8988T (cell line): ENCODE data around the gene DOCK1.
A peak's percentile ranks its signal among the peaks of the same experiment; 100 is the strongest.

Experiments
- DNase-seq: peaks from one replicate; pipeline ENCODE4 v3.0.0; 2011

Gene DOCK1

GRCh38 chr10:127190427-127190826 is 285.2 kb downstream of the DOCK1 start:
- no peak for DNase-seq

DNA sequence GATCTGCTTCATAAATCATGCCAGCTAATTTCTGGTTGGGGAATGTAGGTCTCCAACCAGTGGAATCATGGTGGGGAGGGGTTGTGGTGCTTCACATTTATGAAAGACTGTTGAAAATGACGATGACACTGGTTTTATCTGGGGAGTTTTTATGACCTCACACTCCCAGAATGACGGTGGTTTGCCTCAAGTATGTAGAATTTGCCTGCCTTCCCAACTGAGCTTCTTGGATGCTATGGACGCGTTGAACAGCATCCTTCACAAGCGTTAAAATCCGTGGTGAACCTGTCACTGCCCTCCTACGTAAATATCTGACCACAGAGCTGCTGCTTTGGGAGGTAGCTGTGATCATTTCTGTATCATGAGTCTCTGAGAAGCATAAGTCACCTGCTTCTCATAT is 287.9 kb downstream of the DOCK1 start:
- DNase-seq, result no peak

- DNase-seq, result no peak
Observed at GRCh38 chr10:127194111-127194510, 288.9 kb downstream of the DOCK1 start.

DNA sequence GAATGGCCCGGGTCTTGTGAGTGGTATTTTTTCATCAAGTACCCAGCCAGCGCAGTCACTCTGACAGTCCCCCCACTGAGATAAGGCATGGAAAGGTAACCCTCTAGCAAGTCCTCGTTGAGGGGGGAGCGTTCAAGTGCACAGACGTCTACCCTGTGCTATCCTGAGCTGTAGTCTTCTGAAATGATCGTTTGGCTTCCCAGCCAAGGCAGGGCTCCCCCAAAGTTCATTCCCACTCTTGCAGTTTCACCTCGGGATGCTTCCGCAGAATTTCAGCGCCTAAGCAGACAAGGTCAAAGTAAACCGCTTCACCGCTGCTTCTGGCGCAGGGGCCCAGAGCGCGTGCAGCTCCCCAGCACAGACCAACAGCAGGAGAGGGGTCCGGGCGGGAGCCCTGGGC is 289.4 kb downstream of the DOCK1 start:
- no peak for DNase-seq

DNA sequence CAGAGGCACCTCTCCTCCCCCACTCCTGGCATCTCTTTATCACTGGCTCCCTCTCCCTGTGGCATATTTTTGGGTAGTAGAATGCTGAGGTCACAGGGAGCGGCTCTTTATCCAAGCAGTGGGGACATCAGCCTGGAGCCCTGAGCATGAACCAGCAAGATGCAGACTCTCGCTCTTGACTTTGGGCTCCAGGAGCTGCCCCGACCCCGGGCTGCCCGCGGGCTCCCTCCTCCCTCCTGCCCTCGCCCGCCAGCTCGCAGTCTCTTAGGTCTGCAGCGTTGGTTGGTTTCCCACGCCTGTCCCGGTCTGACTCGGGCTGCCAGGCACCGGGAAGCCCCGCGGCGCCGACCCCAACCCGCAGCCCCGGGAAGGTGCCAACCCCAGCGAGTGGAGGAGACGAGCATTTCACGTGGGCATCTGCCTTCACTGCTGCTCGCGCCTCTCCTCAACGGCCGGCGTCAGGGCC is 289.8 kb downstream of the DOCK1 start:
- no peak for DNase-seq

- DNase-seq, result no peak
Observed at GRCh38 chr10:127195571-127196281, 290.5 kb downstream of the DOCK1 start.

- DNase-seq, result no peak
Observed at GRCh38 chr10:127196282-127197153, 291.3 kb downstream of the DOCK1 start, which contains the start of gene INSYN2A. INSYN2A (minus strand) TSS chr10:127196591; CDS start chr10:127176395, 20,196 bp downstream.

DNA sequence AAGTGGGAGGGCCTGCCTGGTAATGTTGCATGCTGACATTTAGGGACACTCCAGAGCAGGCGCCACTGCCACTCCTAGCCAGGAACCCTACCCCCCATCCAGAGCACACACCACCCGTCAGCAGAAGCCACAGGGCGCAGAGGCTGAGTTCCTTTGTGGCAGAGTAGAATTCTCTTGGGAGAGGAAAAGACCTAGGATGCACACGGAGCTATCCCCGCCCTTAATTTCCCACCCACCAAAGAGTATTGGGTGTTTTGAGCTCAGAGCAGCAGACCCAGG is 291.9 kb downstream of the DOCK1 start:
- DNase-seq, result no peak

GRCh38 chr10:127198307-127198706 is 293.1 kb downstream of the DOCK1 start:
- peak; percentile 49 for DNase-seq

GRCh38 chr10:127198721-127199120 is 293.5 kb downstream of the DOCK1 start:
- DNase-seq, result no peak

DNA sequence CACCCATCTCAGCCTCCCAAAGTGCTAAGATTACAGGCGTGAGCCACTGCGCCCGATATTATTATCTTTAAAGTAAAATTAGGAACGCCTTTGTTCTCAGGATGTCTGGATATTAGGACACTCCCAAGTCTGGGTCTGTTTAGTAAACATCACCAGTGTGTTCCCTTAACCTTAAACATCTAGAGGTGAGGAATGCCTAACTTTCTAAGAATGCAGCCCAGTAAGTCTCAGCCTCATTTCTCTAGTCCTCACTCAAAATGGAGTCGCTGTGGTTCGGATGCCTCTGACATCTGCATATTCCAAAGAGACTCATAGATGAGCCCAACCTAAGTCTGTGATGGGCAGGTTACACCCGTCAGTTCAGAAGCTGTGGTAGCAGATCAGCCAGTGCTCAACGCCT is 295.4 kb downstream of the DOCK1 start:
- DNase-seq, result no peak

DNA sequence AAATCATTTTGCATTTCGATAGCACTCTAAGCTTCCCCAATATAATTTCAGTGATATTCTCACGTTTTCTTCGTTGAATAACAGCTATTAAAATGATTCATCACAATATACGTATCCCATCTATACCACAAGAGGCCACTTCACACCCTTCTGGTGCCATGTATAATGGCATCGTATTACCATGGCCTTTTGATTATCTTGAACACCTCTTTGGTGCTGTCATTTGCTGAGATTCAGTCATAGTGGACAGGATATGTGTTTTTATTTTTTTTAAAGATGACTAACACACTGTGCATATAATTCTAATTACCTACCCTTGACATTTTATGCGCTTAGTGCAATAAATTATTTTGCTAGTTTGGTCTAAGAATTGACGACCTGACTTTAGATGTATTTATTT is 297.8 kb downstream of the DOCK1 start:
- DNase-seq, result no peak

GRCh38 chr10:127207081-127207480 is 301.9 kb downstream of the DOCK1 start:
- DNase-seq, result no peak

- DNase-seq, result no peak
Observed at GRCh38 chr10:127210936-127211466, 305.8 kb downstream of the DOCK1 start.

GRCh38 chr10:127215866-127216265 is 310.6 kb downstream of the DOCK1 start:
- DNase-seq, result no peak

DNA sequence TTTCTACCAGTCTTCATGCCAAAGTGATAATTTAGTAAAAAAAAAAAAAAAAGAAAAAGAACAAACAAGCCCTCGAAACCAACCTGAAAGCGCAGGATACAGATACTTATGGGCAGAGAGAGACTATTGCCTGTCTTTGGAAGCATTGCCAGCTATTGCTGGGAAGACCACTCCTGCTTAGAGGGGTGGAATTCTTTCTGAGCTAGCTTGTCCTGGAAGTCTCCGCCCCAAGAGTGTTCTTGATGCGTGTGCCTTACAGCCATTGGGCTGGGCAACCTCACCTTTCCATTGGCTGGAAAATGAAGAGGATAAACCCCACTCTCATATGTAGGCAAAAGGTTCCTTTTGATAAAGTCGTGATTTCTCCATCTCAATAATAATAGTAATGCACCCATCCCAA is 311.0 kb downstream of the DOCK1 start:
- DNase-seq, result no peak

DNA sequence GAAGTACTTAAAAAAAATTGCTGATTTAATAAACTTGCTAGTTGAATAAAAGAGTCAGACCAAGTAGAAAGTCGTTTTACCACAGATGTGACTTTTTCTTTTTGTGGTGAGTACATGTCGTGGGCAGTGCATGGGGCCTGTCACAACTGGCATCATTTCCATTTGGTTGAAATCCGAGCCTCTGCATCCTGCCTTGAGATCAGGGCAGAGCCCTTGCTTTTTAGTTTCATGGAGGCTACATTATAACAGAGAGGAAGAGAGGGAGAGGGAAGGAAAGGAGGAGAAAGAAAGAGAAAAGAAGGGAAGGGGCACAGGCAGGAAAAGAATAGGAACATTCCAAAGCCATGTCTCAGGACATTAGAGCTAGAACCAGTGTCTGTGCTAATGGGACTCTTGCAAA is 311.6 kb downstream of the DOCK1 start:
- DNase-seq, result no peak

DNA sequence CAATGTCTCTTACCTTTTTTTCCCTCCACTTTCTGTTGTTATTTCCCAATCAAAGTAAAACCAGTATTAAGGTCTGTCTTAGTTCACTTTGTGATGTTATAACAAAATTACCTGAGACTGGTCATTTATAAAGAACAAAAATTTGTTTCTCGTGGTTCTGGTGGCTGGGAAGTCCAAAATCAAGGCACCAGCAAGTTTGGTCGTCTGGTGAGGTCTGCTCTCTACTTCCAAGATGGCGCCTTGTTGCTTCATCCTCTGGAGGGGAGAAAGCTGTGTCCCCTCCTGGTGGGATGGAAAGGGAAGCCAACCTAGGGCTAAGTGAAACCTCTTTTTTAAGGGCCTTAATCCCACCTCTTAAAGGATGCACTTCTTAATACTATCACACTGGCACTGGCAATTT is 313.4 kb downstream of the DOCK1 start:
- no peak for DNase-seq

- DNase-seq, result no peak
Observed at GRCh38 chr10:127221281-127221680, 316.1 kb downstream of the DOCK1 start.

DNA sequence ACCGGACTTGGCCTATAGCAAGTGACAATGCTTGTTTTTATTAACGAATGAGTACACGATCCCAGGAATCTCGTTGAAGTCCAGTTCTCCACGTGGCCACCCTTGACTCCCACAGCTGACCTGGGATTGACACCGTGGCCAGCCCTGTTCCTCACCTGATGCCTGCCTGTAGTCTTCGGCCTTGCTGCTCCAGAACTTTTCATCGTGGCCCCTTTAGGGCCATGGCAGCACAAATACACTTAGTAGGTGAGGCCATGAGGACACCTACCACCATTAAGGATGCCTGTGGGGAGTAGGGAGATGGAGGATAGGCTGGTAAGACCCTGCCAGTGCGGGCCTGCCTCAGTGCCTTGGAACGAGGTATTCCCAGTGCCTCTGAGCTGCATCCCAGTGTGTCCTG is 321.8 kb downstream of the DOCK1 start:
- DNase-seq, result no peak

DNA sequence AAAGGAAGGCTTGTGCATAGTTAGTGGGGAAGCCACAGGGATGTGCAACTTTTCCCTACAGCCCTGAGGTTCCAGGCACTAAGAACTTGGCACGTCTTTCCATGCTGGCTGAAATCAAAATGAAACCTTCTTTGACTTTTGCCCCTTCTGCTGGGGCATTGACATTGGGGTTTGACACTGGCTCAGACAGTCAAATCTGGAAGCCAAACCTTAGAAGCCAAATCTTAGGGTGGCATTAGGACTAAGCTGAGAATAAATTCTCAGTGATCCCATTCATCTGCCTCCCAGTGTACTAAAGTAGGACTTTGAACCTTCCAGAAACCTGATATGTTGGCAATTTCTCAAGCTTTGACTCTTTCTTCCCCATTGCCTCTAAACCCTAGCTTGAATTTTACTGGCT is 322.4 kb downstream of the DOCK1 start:
- DNase-seq, result no peak

DNA sequence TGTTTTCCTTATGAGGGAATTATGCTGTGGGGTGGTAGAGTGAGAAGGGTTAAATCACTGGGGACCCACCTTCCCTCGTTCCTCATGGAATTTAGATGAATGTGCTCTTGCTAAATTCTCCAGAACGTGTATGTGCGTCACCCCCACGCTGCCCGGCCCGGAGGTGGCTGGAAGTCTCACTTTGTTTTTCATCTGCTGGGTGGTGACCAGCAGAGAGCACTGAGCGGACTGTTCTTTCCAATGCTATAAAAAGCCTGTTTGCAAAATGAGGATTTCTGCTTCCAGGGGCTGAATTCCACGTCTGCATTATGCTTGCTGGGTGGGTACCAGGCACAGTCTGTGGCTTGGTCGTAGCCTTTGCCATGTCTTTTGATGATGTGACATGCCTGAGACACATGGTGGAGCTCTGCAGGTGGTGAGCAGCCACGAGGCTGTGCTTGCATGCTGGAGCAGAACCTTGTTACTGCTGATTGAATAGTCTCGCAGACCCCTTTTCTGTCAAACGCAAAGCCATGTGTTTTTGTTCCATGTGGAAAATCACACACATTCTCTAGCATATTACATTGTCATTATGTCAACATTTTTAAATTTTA is 323.1 kb downstream of the DOCK1 start:
- no peak for DNase-seq

- DNase-seq, result no peak
Observed at GRCh38 chr10:127234306-127234800, 329.1 kb downstream of the DOCK1 start.

- DNase-seq, result no peak
Observed at GRCh38 chr10:127236266-127236665, 331.0 kb downstream of the DOCK1 start.
